Panc1 (cell line): ENCODE results near the gene SPDYE2.
"Not testable (repeated sequence)": the region's sequence is repeated elsewhere in the genome, so short reads cannot be mapped to it uniquely, and the experiment has no call there.

Experiments
- POLR2AphosphoS5 ChIP-seq: IDR thresholded peaks from 2 replicates; pipeline ENCODE4 v1.6.1; 2012; ENCODE audit warnings: mild to moderate bottlenecking, low read depth, low read length, moderate library complexity
- SIN3A ChIP-seq: IDR thresholded peaks from 2 replicates; pipeline ENCODE4 v1.6.1; 2012; ENCODE audit warnings: low read depth, mild to moderate bottlenecking, low read length, moderate library complexity, borderline replicate concordance; ENCODE audit not compliant: insufficient read depth
- TCF7L2 ChIP-seq: IDR thresholded peaks from 2 replicates; pipeline ENCODE4 v1.6.1; 2011; ENCODE audit warnings: mild to moderate bottlenecking, low read depth, low read length, inconsistent platforms
- TF ChIP-seq, protein P1 (sequence below): fragments of 450-650 bp; IDR thresholded peaks from 2 replicates; pipeline ENCODE4 v1.5.1; 2017; ENCODE audit warnings: mild to moderate bottlenecking
- TF ChIP-seq, protein P2 (sequence below), 2 experiments: IDR thresholded peaks; 2 replicates each; pipeline ENCODE4 v1.6.1; 2011 to 2012; ENCODE audit warnings: low read depth in 2 of 2, control low read depth in 1 of 2, low read length in 1 of 2, mild to moderate bottlenecking in 1 of 2, moderate library complexity in 1 of 2; ENCODE audit not compliant: insufficient read depth in 1 of 2

DNA sequence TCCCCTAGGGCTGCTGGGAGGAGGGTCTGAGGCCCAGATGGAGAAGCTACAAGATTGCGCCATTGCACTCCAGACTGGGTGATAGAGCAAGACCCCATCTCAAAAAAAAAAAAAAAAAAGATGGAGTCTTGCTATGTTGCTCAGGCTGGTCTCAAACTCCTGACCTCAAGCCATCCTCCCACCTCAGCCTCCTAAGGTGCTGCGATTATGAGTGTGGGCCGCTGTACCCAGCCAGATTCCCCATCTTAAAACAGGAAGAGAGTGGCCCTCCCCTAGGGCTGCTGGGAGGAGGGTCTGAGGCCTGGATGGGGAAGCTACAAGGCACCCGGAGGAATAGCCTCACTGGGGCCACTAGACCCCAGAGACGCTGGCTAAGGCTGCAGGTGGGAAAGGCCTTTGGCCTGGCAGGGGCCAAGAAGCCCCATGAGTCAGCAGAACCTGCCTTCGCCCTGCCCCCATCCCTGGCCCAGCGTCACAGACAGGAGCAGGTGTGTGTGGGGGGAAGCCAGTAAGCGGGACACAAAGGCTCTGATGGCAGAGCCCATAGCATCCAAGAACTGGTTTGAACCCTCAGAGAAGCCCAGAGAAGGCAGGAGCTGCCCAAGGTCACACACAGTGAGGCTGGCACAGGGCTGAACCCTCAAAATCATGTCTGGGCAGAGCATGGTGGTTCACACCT, 43.5 kb upstream of the SPDYE2 start:
- TF ChIP-seq, protein P1, sequence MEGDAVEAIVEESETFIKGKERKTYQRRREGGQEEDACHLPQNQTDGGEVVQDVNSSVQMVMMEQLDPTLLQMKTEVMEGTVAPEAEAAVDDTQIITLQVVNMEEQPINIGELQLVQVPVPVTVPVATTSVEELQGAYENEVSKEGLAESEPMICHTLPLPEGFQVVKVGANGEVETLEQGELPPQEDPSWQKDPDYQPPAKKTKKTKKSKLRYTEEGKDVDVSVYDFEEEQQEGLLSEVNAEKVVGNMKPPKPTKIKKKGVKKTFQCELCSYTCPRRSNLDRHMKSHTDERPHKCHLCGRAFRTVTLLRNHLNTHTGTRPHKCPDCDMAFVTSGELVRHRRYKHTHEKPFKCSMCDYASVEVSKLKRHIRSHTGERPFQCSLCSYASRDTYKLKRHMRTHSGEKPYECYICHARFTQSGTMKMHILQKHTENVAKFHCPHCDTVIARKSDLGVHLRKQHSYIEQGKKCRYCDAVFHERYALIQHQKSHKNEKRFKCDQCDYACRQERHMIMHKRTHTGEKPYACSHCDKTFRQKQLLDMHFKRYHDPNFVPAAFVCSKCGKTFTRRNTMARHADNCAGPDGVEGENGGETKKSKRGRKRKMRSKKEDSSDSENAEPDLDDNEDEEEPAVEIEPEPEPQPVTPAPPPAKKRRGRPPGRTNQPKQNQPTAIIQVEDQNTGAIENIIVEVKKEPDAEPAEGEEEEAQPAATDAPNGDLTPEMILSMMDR, result not testable (repeated sequence)
- not testable (repeated sequence) for TF ChIP-seq TCF7L2, POLR2AphosphoS5, SIN3A
- TF ChIP-seq, protein P2, sequence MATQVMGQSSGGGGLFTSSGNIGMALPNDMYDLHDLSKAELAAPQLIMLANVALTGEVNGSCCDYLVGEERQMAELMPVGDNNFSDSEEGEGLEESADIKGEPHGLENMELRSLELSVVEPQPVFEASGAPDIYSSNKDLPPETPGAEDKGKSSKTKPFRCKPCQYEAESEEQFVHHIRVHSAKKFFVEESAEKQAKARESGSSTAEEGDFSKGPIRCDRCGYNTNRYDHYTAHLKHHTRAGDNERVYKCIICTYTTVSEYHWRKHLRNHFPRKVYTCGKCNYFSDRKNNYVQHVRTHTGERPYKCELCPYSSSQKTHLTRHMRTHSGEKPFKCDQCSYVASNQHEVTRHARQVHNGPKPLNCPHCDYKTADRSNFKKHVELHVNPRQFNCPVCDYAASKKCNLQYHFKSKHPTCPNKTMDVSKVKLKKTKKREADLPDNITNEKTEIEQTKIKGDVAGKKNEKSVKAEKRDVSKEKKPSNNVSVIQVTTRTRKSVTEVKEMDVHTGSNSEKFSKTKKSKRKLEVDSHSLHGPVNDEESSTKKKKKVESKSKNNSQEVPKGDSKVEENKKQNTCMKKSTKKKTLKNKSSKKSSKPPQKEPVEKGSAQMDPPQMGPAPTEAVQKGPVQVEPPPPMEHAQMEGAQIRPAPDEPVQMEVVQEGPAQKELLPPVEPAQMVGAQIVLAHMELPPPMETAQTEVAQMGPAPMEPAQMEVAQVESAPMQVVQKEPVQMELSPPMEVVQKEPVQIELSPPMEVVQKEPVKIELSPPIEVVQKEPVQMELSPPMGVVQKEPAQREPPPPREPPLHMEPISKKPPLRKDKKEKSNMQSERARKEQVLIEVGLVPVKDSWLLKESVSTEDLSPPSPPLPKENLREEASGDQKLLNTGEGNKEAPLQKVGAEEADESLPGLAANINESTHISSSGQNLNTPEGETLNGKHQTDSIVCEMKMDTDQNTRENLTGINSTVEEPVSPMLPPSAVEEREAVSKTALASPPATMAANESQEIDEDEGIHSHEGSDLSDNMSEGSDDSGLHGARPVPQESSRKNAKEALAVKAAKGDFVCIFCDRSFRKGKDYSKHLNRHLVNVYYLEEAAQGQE (IDR thresholded peaks at IDR 0.05; ENCODE audit: insufficient read depth in 1 of 2, low read depth in 2 of 2, low read length in 1 of 2), result not testable (repeated sequence)
